ENCODE measurements around the gene SLC25A39. TPM values are rescaled to one million over a fixed set of nuclear protein-coding genes. Genes with fewer than 3 reads are reported as not detected.

Gene SLC25A39
- total RNA-seq, 1 donor from 2014 or later: 172 TPM

DNA sequence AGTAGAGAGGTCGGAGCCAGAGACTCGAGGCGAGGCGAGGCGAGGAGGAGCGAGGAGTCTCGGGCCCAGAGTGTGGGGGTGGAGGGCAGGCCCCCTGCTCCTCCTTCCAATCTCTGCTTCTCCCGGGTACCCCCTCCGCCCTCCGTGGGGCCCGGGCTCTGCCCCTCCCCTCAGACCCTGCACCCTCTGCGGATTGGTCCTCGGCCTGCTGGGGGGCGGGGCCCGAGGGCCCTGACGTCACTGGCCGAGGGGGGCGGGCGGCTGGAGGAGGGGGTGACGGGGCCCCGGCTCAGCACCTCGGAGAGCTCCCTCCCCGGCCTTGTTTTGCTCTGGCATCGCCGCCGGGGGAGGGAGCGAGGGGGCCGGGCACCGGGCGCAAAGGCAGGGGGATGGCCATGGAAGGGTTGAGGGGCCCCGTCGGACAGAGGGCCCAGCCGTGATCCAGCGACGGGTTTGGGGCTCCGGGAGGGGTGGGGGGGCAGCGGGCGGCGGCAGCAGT, 16.3 kb downstream of the SLC25A39 start, which contains the start of gene RUNDC3A:
TSS of gene RUNDC3A (plus strand) at position 282 of the 499 bp plus-strand sequence. CDS start 232 bp downstream, outside the sequence.
- peak; percentile 95 for DNase-seq
- H3K9me3 Mint-ChIP-seq: no peaks in the 10 kb centered on the region
- H3K27ac Mint-ChIP-seq: no peak within 1 kb of the TSS
- peak within 1 kb of the TSS; percentile 43 for H3K4me3 Mint-ChIP-seq
- H3K36me3 Mint-ChIP-seq (ENCODE audit: low read depth): no peaks in the 10 kb centered on the region
- H3K27me3 Mint-ChIP-seq: peaks cover 37% of the 10 kb centered on the region
- peaks cover 3% of the 10 kb centered on the region for H3K4me1 Mint-ChIP-seq
- intact Hi-C loops (cut with micrococcal nuclease): loop anchor here (2.0 kb wide), 1 partner anchor 16 kb away; the partner anchor contains the start of gene SLC25A39

DNA sequence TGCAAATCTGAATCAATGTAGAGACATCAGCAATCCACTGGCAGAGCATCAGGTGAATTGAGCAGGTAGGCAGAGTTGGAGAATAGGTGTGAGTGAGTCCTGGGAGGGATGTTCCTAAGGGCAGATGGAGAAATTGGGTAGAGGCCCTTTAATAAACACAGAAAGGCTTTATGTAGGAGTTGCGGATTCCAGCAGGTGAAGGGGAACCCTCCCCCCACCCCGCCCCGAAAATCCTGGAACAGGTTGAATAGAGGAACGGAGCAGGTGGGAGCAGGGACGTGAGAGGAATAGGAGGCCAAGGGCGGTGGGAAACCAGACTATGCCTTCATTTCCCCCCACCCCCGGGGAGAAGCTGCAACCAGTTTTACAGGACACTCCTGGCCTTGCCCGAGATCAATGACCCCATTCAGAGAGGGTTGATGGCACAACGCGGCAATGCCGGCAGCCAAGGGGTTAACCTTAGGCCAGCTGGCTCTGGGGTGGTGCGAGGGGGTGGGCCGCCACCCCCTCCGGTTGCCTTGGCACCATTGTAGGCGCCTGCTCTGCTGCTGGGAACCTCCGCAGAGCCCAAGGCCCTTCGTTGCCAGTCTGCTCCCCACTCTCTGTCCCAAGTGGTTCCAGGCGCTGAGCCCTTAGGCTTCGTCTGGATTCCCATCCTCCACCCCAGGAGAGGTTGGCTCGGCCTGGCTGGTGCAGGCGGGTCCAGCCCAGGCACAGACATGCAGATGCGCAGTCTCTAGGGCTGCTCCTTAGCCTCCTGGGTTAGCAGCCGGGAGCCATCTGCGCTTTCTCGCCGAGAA, 17.0 kb downstream of the SLC25A39 start:
- intact Hi-C loops (cut with micrococcal nuclease): loop anchor here (2.0 kb wide), 1 partner anchor 17 kb away; the partner anchor contains the start of gene SLC25A39
- no peaks in the 10 kb centered on the region for H3K9me3 Mint-ChIP-seq
- peak overlapping the region; percentile 43 for H3K4me3 Mint-ChIP-seq
- H3K36me3 Mint-ChIP-seq (ENCODE audit: low read depth): no peaks in the 10 kb centered on the region
- DNase-seq: peak; percentile 60
- peaks cover 3% of the 10 kb centered on the region for H3K4me1 Mint-ChIP-seq
- H3K27ac Mint-ChIP-seq: no peak overlapping the region
- H3K27me3 Mint-ChIP-seq: peaks cover 32% of the 10 kb centered on the region

DNA sequence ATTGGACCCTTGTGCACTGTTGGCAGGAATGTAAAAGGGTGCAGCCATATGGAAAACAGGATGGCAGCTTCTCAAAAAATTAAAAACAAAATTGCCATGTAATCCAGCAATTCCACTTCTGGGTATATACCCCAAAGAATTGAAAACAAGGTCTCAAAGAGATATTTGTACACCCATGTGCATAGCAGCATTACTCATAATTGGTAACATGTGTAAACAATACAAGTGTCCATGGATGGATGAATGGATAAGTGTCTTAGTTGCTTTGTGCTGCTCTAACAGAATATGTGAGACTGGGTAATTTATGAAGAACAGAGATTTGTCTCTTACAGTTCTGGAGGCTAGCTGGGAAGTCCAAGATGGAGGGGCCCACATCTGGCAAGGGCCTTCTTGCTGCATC, 20.0 kb downstream of the SLC25A39 start:
- H3K27me3 Mint-ChIP-seq: peaks cover 26% of the 10 kb centered on the region
- H3K4me1 Mint-ChIP-seq: peaks cover 3% of the 10 kb centered on the region
- intact Hi-C loops (cut with micrococcal nuclease): no loop called here
- H3K4me3 Mint-ChIP-seq: no peak overlapping the region
- no peaks in the 10 kb centered on the region for H3K9me3 Mint-ChIP-seq
- no peaks in the 10 kb centered on the region for H3K36me3 Mint-ChIP-seq (ENCODE audit: low read depth)
- no peak overlapping the region for H3K27ac Mint-ChIP-seq
- DNase-seq: no peak

DNA sequence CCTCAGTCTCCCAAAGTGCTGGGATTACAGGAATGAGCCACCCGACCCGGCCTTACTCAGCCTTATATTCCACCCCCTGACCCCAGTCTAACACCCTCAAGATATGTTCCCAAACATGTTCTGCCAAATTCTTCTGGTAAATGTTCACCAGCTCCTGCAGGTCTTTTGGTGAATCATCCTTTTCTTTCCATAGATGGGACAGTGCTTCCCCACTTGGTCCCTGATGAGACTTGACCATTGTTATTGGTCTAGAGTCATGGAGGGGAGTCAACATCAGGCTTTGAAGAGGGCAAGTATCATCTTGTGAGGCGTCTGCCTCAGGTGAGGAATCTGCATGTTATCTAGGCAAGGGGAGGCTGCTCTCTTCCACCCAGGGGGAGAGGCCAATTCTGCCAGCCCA, 26.6 kb downstream of the SLC25A39 start:
- DNase-seq: no peak
- intact Hi-C loops (cut with micrococcal nuclease): no loop called here
- Mint-ChIP-seq H3K4me3 (no peak overlapping the region), H3K36me3 (ENCODE audit: low read depth) (no peaks in the 10 kb centered on the region), H3K4me1 (peaks cover 2% of the 10 kb centered on the region), H3K27me3 (peaks cover 13% of the 10 kb centered on the region), H3K9me3 (no peaks in the 10 kb centered on the region), H3K27ac (no peak overlapping the region)

DNA sequence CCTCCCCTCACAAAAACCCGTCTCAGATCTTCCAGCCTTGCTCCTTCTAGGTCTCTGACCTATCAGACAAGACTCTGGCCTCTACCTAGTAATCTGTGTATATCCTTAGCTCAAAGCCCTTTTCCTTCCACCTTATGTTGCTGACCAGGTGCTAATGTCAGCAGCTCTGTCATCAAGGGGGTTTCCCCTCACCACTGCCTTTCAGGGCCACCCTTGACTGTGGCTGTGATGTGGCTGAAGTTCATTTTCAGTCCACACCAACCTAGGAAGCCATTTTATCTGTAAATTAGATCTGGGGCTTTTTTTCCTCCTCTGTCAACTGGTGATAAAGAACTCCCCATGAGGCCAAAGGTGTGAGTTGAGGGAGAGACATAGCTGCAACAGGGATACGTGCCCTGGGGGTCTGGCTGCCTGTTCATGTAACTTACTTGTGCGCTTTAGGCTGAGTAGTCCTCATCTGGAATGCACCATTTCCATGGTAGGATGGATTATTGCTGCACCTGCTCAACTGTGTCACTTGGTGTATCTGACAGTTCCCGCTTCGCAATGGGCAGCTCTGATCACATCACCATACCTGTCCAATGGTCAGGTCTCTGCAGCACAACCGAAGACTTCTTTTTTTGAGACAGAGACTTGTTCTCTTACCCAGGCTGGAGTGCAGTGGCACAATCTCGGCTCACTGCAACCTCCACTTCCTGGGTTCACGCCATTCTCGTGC, 31.0 kb downstream of the SLC25A39 start:
- H3K36me3 Mint-ChIP-seq (ENCODE audit: low read depth): no peaks in the 10 kb centered on the region
- peaks cover 2% of the 10 kb centered on the region for H3K4me1 Mint-ChIP-seq
- intact Hi-C loops (cut with micrococcal nuclease): no loop called here
- H3K27me3 Mint-ChIP-seq: peaks cover 15% of the 10 kb centered on the region
- H3K27ac Mint-ChIP-seq: no peak overlapping the region
- no peak for DNase-seq
- no peak overlapping the region for H3K4me3 Mint-ChIP-seq
- no peaks in the 10 kb centered on the region for H3K9me3 Mint-ChIP-seq

DNA sequence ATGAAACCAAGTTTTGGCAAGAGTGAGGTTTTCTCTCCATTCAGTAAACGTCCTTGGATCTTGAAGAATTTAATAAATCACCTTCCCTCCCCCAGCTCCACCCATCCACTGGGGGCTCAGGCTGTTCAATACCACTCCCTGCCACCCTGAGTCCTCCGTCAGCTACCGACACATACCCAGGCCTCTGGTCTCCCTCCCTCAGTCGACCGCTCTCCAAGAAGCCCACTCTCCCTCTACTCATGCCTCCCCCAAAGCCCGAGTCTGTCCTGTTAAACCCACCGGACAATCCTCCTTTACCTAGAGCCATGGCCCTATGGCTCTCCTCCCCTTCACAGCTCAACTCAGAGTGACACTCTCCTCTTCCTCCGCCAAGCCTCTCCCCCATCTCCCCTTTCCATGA, 37.0 kb downstream of the SLC25A39 start:
- Mint-ChIP-seq H3K9me3 (no peaks in the 10 kb centered on the region), H3K4me3 (no peak overlapping the region), H3K27me3 (peaks cover 15% of the 10 kb centered on the region), H3K27ac (no peak overlapping the region), H3K4me1 (no peaks in the 10 kb centered on the region), H3K36me3 (ENCODE audit: low read depth) (no peaks in the 10 kb centered on the region)
- intact Hi-C loops (cut with micrococcal nuclease): no loop called here
- DNase-seq: no peak

DNA sequence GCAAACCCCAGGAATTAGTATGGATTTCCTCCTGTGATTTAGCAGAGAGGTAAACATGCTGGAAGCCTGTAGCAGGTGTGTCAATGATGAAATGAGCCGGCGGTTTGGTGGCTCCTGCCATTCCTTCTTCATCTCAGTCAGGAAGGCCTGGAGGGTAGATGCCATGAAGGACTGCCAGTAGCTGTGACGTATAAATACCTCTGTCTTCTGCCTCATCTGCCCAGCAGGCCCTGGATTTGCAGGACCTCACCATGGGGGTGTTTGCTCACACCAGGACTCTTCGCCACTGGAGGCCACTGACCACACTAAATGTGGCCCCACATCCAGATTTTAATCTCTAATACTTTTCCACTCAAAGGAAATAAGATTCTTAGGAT, 40.6 kb downstream of the SLC25A39 start:
- H3K4me3 Mint-ChIP-seq: no peak overlapping the region
- H3K27ac Mint-ChIP-seq: no peak overlapping the region
- no peaks in the 10 kb centered on the region for H3K36me3 Mint-ChIP-seq (ENCODE audit: low read depth)
- H3K9me3 Mint-ChIP-seq: no peaks in the 10 kb centered on the region
- peaks cover 9% of the 10 kb centered on the region for H3K4me1 Mint-ChIP-seq
- peaks cover 11% of the 10 kb centered on the region for H3K27me3 Mint-ChIP-seq
- no peak for DNase-seq
- intact Hi-C loops (cut with micrococcal nuclease): no loop called here

DNA sequence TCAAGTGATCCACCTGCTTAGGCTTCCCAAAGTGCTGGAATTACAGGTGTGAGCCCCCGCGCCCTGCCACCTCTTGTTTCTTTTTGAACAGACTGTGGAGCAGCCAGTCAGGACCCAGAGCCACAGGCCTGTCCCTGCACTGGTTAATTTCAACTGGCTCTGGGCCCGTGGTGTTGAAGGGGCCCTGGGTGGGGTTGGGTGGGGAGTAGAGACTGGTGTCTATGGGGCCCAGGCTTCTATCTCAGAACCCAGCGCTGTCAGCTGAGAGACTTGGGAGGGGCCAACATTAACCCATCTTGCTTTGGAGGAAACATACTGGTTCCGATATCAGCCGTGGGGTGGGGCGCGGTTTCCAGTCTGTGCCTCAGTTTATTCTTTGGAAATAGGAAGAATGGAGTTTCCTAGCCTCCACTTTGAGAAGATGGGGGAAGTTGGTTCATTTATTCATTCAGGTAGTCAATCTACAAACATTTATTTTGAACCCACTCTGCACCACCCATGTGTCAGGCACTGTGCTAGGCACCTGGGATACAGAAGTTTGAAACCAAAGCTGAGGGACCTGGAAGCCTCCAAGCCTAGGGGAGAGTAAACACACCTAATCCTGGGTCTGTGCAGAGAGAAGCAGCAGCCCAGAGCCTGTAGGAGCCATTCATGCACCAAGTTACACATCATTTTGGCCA, 41.1 kb downstream of the SLC25A39 start:
- H3K27ac Mint-ChIP-seq: no peak overlapping the region
- no peak overlapping the region for H3K4me3 Mint-ChIP-seq
- H3K27me3 Mint-ChIP-seq: peaks cover 10% of the 10 kb centered on the region
- no peaks in the 10 kb centered on the region for H3K36me3 Mint-ChIP-seq (ENCODE audit: low read depth)
- DNase-seq: no peak
- peaks cover 9% of the 10 kb centered on the region for H3K4me1 Mint-ChIP-seq
- no peaks in the 10 kb centered on the region for H3K9me3 Mint-ChIP-seq
- intact Hi-C loops (cut with micrococcal nuclease): no loop called here

DNA sequence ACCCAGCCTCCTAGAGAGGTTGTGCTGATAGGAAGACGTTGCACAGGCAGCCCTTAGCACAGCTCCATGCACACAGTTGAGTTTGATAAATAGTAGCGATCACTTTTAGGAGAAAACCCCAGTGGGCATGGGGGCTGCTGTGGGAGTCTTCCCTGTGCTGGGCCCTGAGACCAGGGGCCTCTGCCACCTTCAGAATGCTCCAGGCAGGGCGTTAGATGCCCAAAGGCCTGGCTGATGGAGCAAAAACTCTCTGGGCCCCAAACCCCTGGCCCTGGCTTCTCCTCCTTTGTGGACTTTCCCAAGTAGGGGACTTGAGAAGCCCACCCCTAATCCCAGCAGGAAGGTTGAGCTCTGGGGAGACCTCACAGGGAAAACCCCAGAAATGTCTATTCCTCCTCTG, 42.4 kb downstream of the SLC25A39 start:
- H3K27me3 Mint-ChIP-seq: peaks cover 6% of the 10 kb centered on the region
- peaks cover 9% of the 10 kb centered on the region for H3K4me1 Mint-ChIP-seq
- no peak overlapping the region for H3K27ac Mint-ChIP-seq
- no peaks in the 10 kb centered on the region for H3K9me3 Mint-ChIP-seq
- DNase-seq: no peak
- H3K4me3 Mint-ChIP-seq: no peak overlapping the region
- intact Hi-C loops (cut with micrococcal nuclease): no loop called here
- H3K36me3 Mint-ChIP-seq (ENCODE audit: low read depth): no peaks in the 10 kb centered on the region

DNA sequence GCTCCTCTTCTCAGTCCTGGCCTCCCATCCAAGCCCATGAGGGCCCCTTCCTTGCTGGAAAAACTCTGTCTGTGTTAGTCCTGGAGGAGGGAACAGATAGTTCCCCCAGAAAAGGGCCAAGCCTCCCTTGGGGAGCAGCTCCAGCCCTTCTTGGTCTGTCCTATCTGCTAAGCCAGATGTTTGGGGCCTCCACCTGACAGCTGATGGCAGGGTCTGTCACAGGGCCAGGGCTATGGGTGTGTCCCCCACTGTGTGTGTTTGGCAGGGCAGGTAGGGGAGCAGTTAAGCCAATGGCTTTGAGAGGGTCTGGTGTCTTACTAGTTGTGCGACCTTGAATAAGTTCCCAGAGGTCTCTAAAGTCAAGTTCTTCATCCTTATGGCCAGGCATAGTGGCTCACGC, 43.1 kb downstream of the SLC25A39 start:
- peak overlapping the region; percentile 40 for H3K27ac Mint-ChIP-seq
- peaks cover 9% of the 10 kb centered on the region for H3K4me1 Mint-ChIP-seq
- H3K9me3 Mint-ChIP-seq: no peaks in the 10 kb centered on the region
- DNase-seq: no peak
- intact Hi-C loops (cut with micrococcal nuclease): no loop called here
- H3K4me3 Mint-ChIP-seq: no peak overlapping the region
- peaks cover 6% of the 10 kb centered on the region for H3K27me3 Mint-ChIP-seq
- H3K36me3 Mint-ChIP-seq (ENCODE audit: low read depth): no peaks in the 10 kb centered on the region

DNA sequence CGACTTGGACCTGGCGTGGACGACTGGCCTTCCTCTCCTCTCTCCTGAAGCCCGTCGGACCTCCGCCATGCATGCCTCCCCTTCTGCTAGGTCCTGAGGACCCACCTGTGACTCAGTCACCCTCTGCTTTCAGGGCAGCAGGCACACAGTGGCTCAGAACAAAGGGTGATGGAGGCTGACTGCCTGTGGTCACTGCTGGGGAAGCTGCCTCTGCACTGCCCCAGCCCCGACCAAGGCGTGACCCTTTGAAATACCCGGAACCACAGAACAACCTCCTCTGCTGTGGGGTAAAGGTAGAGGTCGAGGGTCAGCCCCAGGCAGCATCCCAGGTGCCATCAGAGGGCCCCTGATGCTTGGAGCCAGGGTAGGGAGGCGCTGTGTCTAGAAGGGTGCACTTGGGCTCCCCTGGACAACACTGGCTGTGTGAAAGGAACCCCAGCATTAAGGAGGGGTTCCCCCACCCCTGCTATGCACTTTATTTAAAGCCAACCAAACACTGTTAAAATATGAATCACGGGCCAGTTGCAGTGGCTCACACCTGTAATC, 44.2 kb downstream of the SLC25A39 start:
- intact Hi-C loops (cut with micrococcal nuclease): no loop called here

DNA sequence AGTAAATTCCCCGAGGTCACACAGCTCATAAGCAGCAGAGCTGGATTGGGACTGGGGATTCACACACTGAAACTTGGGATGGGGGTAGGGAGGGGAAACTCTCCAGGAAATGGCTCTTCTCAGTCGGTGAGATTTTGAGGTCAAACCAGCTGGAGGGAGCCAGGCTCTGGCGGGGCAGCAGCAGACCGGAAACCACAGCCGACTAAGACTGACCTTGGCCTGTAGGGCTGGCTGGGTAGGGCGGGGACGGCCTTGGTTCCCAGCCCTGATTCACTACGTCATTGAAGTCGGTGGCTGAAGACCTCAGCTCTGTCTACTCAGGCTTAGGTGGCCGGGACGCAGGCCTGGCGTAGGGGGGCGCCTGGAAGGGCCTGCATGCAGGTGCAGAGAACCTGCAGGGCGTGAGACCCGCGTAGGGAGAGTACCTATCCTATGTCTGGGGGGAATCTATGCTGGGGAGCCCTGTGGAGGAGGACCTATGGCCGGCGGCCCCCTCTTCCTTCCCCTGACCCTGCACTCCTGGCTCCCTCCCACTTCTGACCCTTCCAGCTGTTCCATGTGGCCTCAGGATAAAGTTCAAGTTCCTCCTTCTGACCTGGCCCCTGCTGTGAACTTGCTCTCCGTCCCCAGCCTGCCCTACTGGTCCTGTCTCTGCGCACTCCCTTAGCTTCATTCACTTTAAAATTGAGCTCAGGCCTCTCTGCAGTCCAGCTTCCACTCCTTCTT, 44.8 kb downstream of the SLC25A39 start:
- H3K36me3 Mint-ChIP-seq (ENCODE audit: low read depth): no peaks in the 10 kb centered on the region
- H3K27me3 Mint-ChIP-seq: peaks cover 12% of the 10 kb centered on the region
- H3K9me3 Mint-ChIP-seq: no peaks in the 10 kb centered on the region

More for the DNA sequence above, 44.2 kb downstream of the SLC25A39 start:
- Mint-ChIP-seq H3K27me3 (peaks cover 6% of the 10 kb centered on the region), H3K27ac (no peak overlapping the region), H3K9me3 (no peaks in the 10 kb centered on the region), H3K36me3 (ENCODE audit: low read depth) (no peaks in the 10 kb centered on the region), H3K4me1 (peaks cover 9% of the 10 kb centered on the region), H3K4me3 (no peak overlapping the region)
- DNase-seq: no peak

DNA sequence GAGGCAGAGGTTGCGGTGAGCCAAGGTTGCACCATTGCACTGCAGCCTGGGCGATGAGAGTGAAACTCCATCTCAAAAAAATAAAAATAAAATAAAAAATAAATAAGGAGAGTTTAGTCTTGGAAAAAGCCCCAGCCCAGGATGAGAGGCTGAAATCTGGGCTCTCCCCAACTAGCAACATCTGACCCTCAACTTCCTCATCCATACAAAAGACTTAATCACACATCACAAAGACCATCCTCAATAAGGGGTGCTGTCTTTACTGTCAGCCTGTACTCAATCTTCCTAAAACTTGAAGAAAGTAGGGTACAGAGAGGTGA, 45.3 kb downstream of the SLC25A39 start:
- Mint-ChIP-seq H3K36me3 (ENCODE audit: low read depth) (no peaks in the 10 kb centered on the region), H3K4me1 (peaks cover 9% of the 10 kb centered on the region), H3K27ac (no peak overlapping the region), H3K4me3 (no peak overlapping the region), H3K27me3 (peaks cover 12% of the 10 kb centered on the region), H3K9me3 (no peaks in the 10 kb centered on the region)
- intact Hi-C loops (cut with micrococcal nuclease): no loop called here
- no peak for DNase-seq

More for the DNA sequence above, 44.8 kb downstream of the SLC25A39 start:
- intact Hi-C loops (cut with micrococcal nuclease): no loop called here
- Mint-ChIP-seq H3K4me1 (peaks cover 9% of the 10 kb centered on the region), H3K4me3 (no peak overlapping the region), H3K27ac (no peak overlapping the region)
- peak; percentile 64 for DNase-seq
